HL-60 (cell line): ENCODE results near the gene CACNA2D3.

Experiments used
- CTCF ChIP-seq: IDR thresholded peaks from one replicate; pipeline ENCODE4 v1.5.1; 2011; ENCODE audit warnings: low read length, control low read depth, inconsistent platforms; ENCODE audit not compliant: insufficient read depth
- POLR2AphosphoS5 ChIP-seq: IDR thresholded peaks from 2 replicates; pipeline ENCODE4 v1.6.1; 2012; ENCODE audit warnings: low read depth
- REST ChIP-seq: IDR thresholded peaks from 2 replicates; pipeline ENCODE4 v1.6.1; 2012; ENCODE audit warnings: low read depth; ENCODE audit not compliant: insufficient replicate concordance

GRCh38 chr3:54408328-54408727 is 286.0 kb downstream of the CACNA2D3 start:
- TF ChIP-seq CTCF: no peak
- no peak for TF ChIP-seq POLR2AphosphoS5
- no peak for TF ChIP-seq REST
